GM12878 (cell line): Measurements from ENCODE around the gene TET1. TPM values are rescaled to one million over a fixed set of nuclear protein-coding genes. Genes with fewer than 3 reads are reported as not detected.

ENCODE experiments used
- ATAC-seq: fragments of 200-7000 bp; cut with Tn5 transposase; 3 replicates; pipeline ENCODE4 v1.9.1; 2020; ENCODE audit warnings: mild to moderate bottlenecking, moderate library complexity
- BruUV-seq: library from RNA; stranded (reverse); fragments of 400-500 nt; replicated peaks from 2 replicates; lab custom pipeline; 2021; lab: Mats Ljungman, UMichigan
- CTCF ChIA-PET: fragments of 300-600 bp; sonication (Branson Sonifier 250); formaldehyde crosslinking; extraction: SDS; loops from one replicate; lab custom pipeline; 2021; ENCODE audit warnings: inconsistent platforms; lab: Yijun Ruan, JAX
- POLR2A ChIA-PET: fragments of 350-600 bp; formaldehyde crosslinking; extraction: SDS; loops from one replicate; lab custom pipeline; 2021; ENCODE audit warnings: inconsistent platforms; lab: Charles Lee
- RAD21 ChIA-PET: fragments of 300-600 bp; sonication (Branson Sonifier 250); formaldehyde crosslinking; loops from one replicate; lab custom pipeline; 2023; ENCODE audit warnings: antibody characterized with exemption; ENCODE audit not compliant: unreplicated experiment; lab: Charles Lee
- SMC1A ChIA-PET: fragments of 300-600 bp; sonication (Branson Sonifier 250); formaldehyde crosslinking; loops from one replicate; lab custom pipeline; 2023; ENCODE audit not compliant: unreplicated experiment, uncharacterized antibody; lab: Charles Lee
- DNase-seq: peaks from one replicate; pipeline ENCODE4 v3.0.0-alpha.2; 2011; ENCODE audit warnings: low read depth, low spot score
- FAIRE-seq: peaks from 3 replicates; lab custom pipeline; 2011; peaks lifted over from hg19 to GRCh38; lab: Jason Lieb, UNC
- H2AFZ ChIP-seq: 2 replicates; pipeline ENCODE4 v1.6.0; 2011; ENCODE audit warnings: low read depth, low read length, control low read depth; ENCODE audit not compliant: control insufficient read depth
- H3K27ac ChIP-seq: 2 replicates; pipeline ENCODE4 v1.5.1; 2011; ENCODE audit warnings: control low read depth; ENCODE audit not compliant: control insufficient read depth, insufficient read depth
- H3K27me3 ChIP-seq, 2 experiments: replicated peaks in 1 of 2; 2 replicates each; pipeline versions ENCODE4 v1.6.0 to v1.6.1; 2011; ENCODE audit warnings: low read length in 1 of 2; ENCODE audit not compliant: control insufficient read depth in 2 of 2, insufficient read depth in 2 of 2
- H3K36me3 ChIP-seq, 2 experiments: 2 replicates each; pipeline ENCODE4 v1.5.1; 2011; ENCODE audit warnings: low read length in 1 of 2; ENCODE audit not compliant: control insufficient read depth in 2 of 2, insufficient read depth in 2 of 2
- H3K4me1 ChIP-seq: 2 replicates; pipeline ENCODE4 v1.6.1; 2011; ENCODE audit warnings: mild to moderate bottlenecking, low read length, moderate library complexity, mixed read lengths; ENCODE audit not compliant: control insufficient read depth, insufficient read depth
- H3K4me2 ChIP-seq: 2 replicates; pipeline ENCODE4 v1.6.0; 2011; ENCODE audit warnings: control low read depth; ENCODE audit not compliant: control insufficient read depth, insufficient read depth
- H3K4me3 ChIP-seq: fragments of 200-600 bp; sonication (generic); 2 replicates; pipeline ENCODE4 v1.5.1; 2016
- H3K79me2 ChIP-seq: 2 replicates; pipeline ENCODE4 v1.6.0; 2011; ENCODE audit warnings: low read length; ENCODE audit not compliant: control insufficient read depth, insufficient read depth
- H3K9ac ChIP-seq: 2 replicates; pipeline ENCODE4 v1.8.0; 2011; ENCODE audit warnings: low read length, control low read depth, mixed read lengths; ENCODE audit not compliant: control insufficient read depth, insufficient read depth
- H3K9me3 ChIP-seq: replicated peaks from 3 replicates; pipeline ENCODE4 v1.5.1; 2011; ENCODE audit warnings: mild to moderate bottlenecking, low read length; ENCODE audit not compliant: control insufficient read depth, insufficient read depth
- H4K20me1 ChIP-seq: 2 replicates; pipeline ENCODE4 v1.6.0; 2011; ENCODE audit not compliant: control insufficient read depth, insufficient read depth
- BRCA1 ChIP-seq: IDR thresholded peaks from 2 replicates; pipeline ENCODE4 v1.6.1; 2011; ENCODE audit warnings: low read depth, low read length, improper control_type of control experiment
- CBX3 ChIP-seq: fragments of 200-600 bp; sonication (generic); IDR thresholded peaks from 2 replicates; pipeline ENCODE4 v1.6.1; 2016; ENCODE audit warnings: low read depth, borderline replicate concordance
- CBX5 ChIP-seq: sonication (generic); IDR thresholded peaks from 2 replicates; pipeline ENCODE4 v1.6.1; 2016; ENCODE audit warnings: low read depth, moderate library complexity, mild to moderate bottlenecking, inconsistent platforms
- CHD1 ChIP-seq: IDR thresholded peaks from 2 replicates; pipeline ENCODE4 v1.6.1; 2012; ENCODE audit warnings: low read depth, low read length, improper control_type of control experiment
- CREB1 ChIP-seq: IDR thresholded peaks from 2 replicates; pipeline ENCODE4 v1.6.1; 2012; ENCODE audit warnings: low read depth, mild to moderate bottlenecking, inconsistent platforms
- FOXK2 ChIP-seq: fragments of 450-650 bp; IDR thresholded peaks from 2 replicates; pipeline ENCODE4 v1.6.1; 2017; ENCODE audit warnings: mild to moderate bottlenecking, moderate library complexity
- HDAC2 ChIP-seq: fragments of 200-600 bp; sonication (generic); IDR thresholded peaks from 2 replicates; pipeline ENCODE4 v1.6.1; 2017
- IRF3 ChIP-seq: fragments of 450-650 bp; IDR thresholded peaks from 2 replicates; pipeline ENCODE4 v1.6.1; 2014; ENCODE audit warnings: mild to moderate bottlenecking
- NRF1 ChIP-seq: conservative IDR thresholded peaks from 2 replicates; pipeline ENCODE4 v1.6.1; 2011; ENCODE audit warnings: mild to moderate bottlenecking, low read depth, low read length, improper control_type of control experiment
- SIX5 ChIP-seq: IDR thresholded peaks from 2 replicates; pipeline ENCODE4 v1.6.1; 2011; ENCODE audit warnings: mild to moderate bottlenecking, low read depth, low read length, moderate library complexity; ENCODE audit not compliant: severe bottlenecking
- STAT3 ChIP-seq: IDR thresholded peaks from 2 replicates; pipeline ENCODE4 v1.6.1; 2011; ENCODE audit warnings: low read depth, low read length, improper control_type of control experiment
- WGBS: methylation state at CpG from one replicate; pipeline ENCODE4 v1.1.6; 2016; ENCODE audit warnings: low lambda C conversion rate; ENCODE audit not compliant: insufficient replicate concordance, insufficient coverage; ENCODE audit errors: missing lambda C conversion rate; 5-methylcytosine and 5-hydroxymethylcytosine counted together
- in situ Hi-C: fragments of 300-500 bp; cut with MboI; formaldehyde crosslinking; loops from 9 replicates; pipeline ENCODE4 v1.14.3; 2018; ENCODE audit warnings: mixed read lengths
- intact Hi-C: fragments of 100-400 bp; cut with micrococcal nuclease; formaldehyde crosslinking; loops from one replicate; pipeline ENCODE4 v1.14.2; 2022; ENCODE audit not compliant: unreplicated experiment
- polyA plus RNA-seq, 11 experiments: library from polyadenylated mRNA; depleted of rRNA in 4 of 11; unstranded in 6 of 11; stranded (reverse) in 5 of 11; fragments of >200 nt; fragmentation: Nextera tagmentation in 4 of 11; fragmentation: Illumina TruSeq in 1 of 11; extraction: Ambion mirVana in 4 of 11; extraction: Trizol in 1 of 11; gene quantifications; 1 replicate in 1 of 11; 2 replicates in 10 of 11; pipeline versions ENCODE4 v1.2.1 to v1.2.3, GENCODE V29; 2011 to 2016; ENCODE audit warnings: inconsistent platforms in 2 of 11, missing spikeins in 2 of 11, low read depth in 1 of 11
- total RNA-seq, 4 experiments: library from RNA; depleted of rRNA in 3 of 4; stranded (reverse); fragments of >200 nt in 3 of 4; fragmentation: Illumina TruSeq in 1 of 4; extraction: Trizol in 1 of 4; gene quantifications; 2 replicates each; pipeline versions ENCODE4 v1.2.1 to v1.2.3, GENCODE V29; 2013 to 2021
- TF ChIP-seq, protein P1 (sequence below): fragments of 450-650 bp; conservative IDR thresholded peaks from 2 replicates; pipeline ENCODE4 v1.6.1; 2017; ENCODE audit warnings: mild to moderate bottlenecking, moderate library complexity
- TF ChIP-seq, protein P2 (sequence below): fragments of 150-350 bp; IDR thresholded peaks from 2 replicates; pipeline ENCODE4 v1.6.1; 2016; ENCODE audit warnings: low read depth, low read length
- TF ChIP-seq, protein P3 (sequence below): IDR thresholded peaks from 2 replicates; pipeline ENCODE4 v1.6.1; 2012; ENCODE audit warnings: improper control_type of control experiment, low read depth, low read length; ENCODE audit not compliant: insufficient replicate concordance

Gene TET1
- total and polyA plus RNA-seq, 10 of the 15 experiments (the other 5 are each of a cell fraction or from before 2014, with no cell fraction given), result 0.22 to 1.4 (median 0.60) TPM

GRCh38 chr10:68536973-68537372 lies 23.2 kb upstream of the TET1 start:
- Histone ChIP-seq H3K36me3 (no peaks in the 10 kb centered on the region), H4K20me1 (no peaks in the 10 kb centered on the region), H3K27me3 (no peaks in the 10 kb centered on the region), H3K27ac (no peak overlapping the region), H3K79me2 (no peaks in the 10 kb centered on the region), H3K9me3 (no peaks in the 10 kb centered on the region), H3K9ac (no peak overlapping the region), H3K4me1 (no peaks in the 10 kb centered on the region), H2AFZ (no peak overlapping the region), H3K4me3 (no peak overlapping the region), H3K4me2 (no peak overlapping the region)
- intact Hi-C loops, result no loop called here
- SMC1A ChIA-PET, result no interaction called here
- RAD21 ChIA-PET, result interaction anchor here (0.6 kb wide), 1 partner anchor 291 kb away, joined by 5 read pairs; the partner anchor contains the start of gene STOX1
- FAIRE-seq (no peak), DNase-seq (no peak), ATAC-seq (no peak)
- 70% methylated on average over 9 of the region's 9 CpGs for WGBS
- in situ Hi-C loops, result no loop called here
- CTCF ChIA-PET, result no interaction called here
- POLR2A ChIA-PET, result no interaction called here
- no TSS peak for BruUV-seq
- no peak for TF ChIP-seq IRF3
- TF ChIP-seq, protein P1, sequence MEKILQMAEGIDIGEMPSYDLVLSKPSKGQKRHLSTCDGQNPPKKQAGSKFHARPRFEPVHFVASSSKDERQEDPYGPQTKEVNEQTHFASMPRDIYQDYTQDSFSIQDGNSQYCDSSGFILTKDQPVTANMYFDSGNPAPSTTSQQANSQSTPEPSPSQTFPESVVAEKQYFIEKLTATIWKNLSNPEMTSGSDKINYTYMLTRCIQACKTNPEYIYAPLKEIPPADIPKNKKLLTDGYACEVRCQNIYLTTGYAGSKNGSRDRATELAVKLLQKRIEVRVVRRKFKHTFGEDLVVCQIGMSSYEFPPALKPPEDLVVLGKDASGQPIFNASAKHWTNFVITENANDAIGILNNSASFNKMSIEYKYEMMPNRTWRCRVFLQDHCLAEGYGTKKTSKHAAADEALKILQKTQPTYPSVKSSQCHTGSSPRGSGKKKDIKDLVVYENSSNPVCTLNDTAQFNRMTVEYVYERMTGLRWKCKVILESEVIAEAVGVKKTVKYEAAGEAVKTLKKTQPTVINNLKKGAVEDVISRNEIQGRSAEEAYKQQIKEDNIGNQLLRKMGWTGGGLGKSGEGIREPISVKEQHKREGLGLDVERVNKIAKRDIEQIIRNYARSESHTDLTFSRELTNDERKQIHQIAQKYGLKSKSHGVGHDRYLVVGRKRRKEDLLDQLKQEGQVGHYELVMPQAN, result no peak
- TF ChIP-seq, protein P2, sequence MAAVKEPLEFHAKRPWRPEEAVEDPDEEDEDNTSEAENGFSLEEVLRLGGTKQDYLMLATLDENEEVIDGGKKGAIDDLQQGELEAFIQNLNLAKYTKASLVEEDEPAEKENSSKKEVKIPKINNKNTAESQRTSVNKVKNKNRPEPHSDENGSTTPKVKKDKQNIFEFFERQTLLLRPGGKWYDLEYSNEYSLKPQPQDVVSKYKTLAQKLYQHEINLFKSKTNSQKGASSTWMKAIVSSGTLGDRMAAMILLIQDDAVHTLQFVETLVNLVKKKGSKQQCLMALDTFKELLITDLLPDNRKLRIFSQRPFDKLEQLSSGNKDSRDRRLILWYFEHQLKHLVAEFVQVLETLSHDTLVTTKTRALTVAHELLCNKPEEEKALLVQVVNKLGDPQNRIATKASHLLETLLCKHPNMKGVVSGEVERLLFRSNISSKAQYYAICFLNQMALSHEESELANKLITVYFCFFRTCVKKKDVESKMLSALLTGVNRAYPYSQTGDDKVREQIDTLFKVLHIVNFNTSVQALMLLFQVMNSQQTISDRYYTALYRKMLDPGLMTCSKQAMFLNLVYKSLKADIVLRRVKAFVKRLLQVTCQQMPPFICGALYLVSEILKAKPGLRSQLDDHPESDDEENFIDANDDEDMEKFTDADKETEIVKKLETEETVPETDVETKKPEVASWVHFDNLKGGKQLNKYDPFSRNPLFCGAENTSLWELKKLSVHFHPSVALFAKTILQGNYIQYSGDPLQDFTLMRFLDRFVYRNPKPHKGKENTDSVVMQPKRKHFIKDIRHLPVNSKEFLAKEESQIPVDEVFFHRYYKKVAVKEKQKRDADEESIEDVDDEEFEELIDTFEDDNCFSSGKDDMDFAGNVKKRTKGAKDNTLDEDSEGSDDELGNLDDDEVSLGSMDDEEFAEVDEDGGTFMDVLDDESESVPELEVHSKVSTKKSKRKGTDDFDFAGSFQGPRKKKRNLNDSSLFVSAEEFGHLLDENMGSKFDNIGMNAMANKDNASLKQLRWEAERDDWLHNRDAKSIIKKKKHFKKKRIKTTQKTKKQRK, result no peak
- TF ChIP-seq, protein P3, sequence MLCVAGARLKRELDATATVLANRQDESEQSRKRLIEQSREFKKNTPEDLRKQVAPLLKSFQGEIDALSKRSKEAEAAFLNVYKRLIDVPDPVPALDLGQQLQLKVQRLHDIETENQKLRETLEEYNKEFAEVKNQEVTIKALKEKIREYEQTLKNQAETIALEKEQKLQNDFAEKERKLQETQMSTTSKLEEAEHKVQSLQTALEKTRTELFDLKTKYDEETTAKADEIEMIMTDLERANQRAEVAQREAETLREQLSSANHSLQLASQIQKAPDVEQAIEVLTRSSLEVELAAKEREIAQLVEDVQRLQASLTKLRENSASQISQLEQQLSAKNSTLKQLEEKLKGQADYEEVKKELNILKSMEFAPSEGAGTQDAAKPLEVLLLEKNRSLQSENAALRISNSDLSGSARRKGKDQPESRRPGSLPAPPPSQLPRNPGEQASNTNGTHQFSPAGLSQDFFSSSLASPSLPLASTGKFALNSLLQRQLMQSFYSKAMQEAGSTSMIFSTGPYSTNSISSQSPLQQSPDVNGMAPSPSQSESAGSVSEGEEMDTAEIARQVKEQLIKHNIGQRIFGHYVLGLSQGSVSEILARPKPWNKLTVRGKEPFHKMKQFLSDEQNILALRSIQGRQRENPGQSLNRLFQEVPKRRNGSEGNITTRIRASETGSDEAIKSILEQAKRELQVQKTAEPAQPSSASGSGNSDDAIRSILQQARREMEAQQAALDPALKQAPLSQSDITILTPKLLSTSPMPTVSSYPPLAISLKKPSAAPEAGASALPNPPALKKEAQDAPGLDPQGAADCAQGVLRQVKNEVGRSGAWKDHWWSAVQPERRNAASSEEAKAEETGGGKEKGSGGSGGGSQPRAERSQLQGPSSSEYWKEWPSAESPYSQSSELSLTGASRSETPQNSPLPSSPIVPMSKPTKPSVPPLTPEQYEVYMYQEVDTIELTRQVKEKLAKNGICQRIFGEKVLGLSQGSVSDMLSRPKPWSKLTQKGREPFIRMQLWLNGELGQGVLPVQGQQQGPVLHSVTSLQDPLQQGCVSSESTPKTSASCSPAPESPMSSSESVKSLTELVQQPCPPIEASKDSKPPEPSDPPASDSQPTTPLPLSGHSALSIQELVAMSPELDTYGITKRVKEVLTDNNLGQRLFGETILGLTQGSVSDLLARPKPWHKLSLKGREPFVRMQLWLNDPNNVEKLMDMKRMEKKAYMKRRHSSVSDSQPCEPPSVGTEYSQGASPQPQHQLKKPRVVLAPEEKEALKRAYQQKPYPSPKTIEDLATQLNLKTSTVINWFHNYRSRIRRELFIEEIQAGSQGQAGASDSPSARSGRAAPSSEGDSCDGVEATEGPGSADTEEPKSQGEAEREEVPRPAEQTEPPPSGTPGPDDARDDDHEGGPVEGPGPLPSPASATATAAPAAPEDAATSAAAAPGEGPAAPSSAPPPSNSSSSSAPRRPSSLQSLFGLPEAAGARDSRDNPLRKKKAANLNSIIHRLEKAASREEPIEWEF, result no peak
- TF ChIP-seq FOXK2, result no peak
- no peak for TF ChIP-seq CHD1
- no peak for TF ChIP-seq BRCA1
- no peak for TF ChIP-seq CREB1
- TF ChIP-seq CBX5, result no peak
- no peak for TF ChIP-seq NRF1
- TF ChIP-seq STAT3, result no peak
- no peak for TF ChIP-seq SIX5
- no peak for TF ChIP-seq HDAC2
- no peak for TF ChIP-seq CBX3
